B cell (primary cell): ENCODE results near the gene CALCOCO2. TPM values are rescaled to one million over a fixed set of nuclear protein-coding genes. Genes with fewer than 3 reads are reported as not detected.

Source experiments
- ATAC-seq: fragments of 200-7000 bp; cut with Tn5 transposase; one replicate; pipeline ENCODE4 v1.10.0; 2021; ENCODE audit warnings: low read depth, mild to moderate bottlenecking, moderate number of reproducible peaks, moderate library complexity
- CTCF ChIA-PET: fragments of 350-600 bp; sonication (Branson Sonifier 250); formaldehyde crosslinking; loops from one replicate; lab custom pipeline; 2021; ENCODE audit warnings: antibody characterized with exemption, inconsistent platforms; lab: Charles Lee
- POLR2A ChIA-PET: fragments of 350-600 bp; sonication (Branson Sonifier 250); formaldehyde crosslinking; loops from one replicate; lab custom pipeline; 2021; ENCODE audit warnings: antibody characterized with exemption; lab: Charles Lee
- DNase-seq: peaks from one replicate; pipeline ENCODE4 v3.0.0; 2013
- H2AFZ ChIP-seq: 2 replicates; pipeline ENCODE4 v1.6.1; 2012; ENCODE audit warnings: mild to moderate bottlenecking, low read depth, low read length; ENCODE audit not compliant: insufficient read depth, poor library complexity, severe bottlenecking
- H3K27ac ChIP-seq, 2 donors: 1 replicate in 1 of 2; 2 replicates in 1 of 2; pipeline ENCODE4 v1.5.1; 2012 to 2013; ENCODE audit warnings: low read length in 2 of 2, mild to moderate bottlenecking in 2 of 2, moderate library complexity in 1 of 2
- H3K27me3 ChIP-seq, 4 experiments: fragments of 200-600 bp in 1 of 4; sonication (generic) in 1 of 4; replicated peaks in 1 of 4; 1 replicate in 2 of 4; 2 replicates in 2 of 4; pipeline versions ENCODE4 v1.6.1 to v1.7.0; 2013 to 2016; ENCODE audit warnings: low read length in 3 of 4, mild to moderate bottlenecking in 2 of 4, mixed read lengths in 1 of 4, moderate library complexity in 1 of 4; ENCODE audit not compliant: insufficient read depth in 4 of 4, control insufficient read depth in 3 of 4; ENCODE audit errors: control extremely low read depth in 1 of 4
- H3K36me3 ChIP-seq, 2 experiments: replicated peaks in 1 of 2; 1 replicate in 1 of 2; 2 replicates in 1 of 2; pipeline versions ENCODE4 v1.6.1 to v1.7.1; 2013; ENCODE audit warnings: low read length in 1 of 2; ENCODE audit not compliant: insufficient read depth in 2 of 2, control insufficient read depth in 1 of 2; ENCODE audit errors: control extremely low read depth in 1 of 2, extremely low read depth in 1 of 2
- H3K4me1 ChIP-seq, 2 donors: fragments of 200-600 bp in 1 of 2; sonication (generic) in 1 of 2; 1 replicate in 1 of 2; 2 replicates in 1 of 2; pipeline versions ENCODE4 v1.5.1 to v1.6.1; 2013 to 2017; ENCODE audit warnings: low read length in 2 of 2; ENCODE audit not compliant: control insufficient read depth in 2 of 2, insufficient read depth in 2 of 2
- H3K4me2 ChIP-seq: replicated peaks from 2 replicates; pipeline ENCODE3; 2012; ENCODE audit warnings: mild to moderate bottlenecking, low read depth, low read length; ENCODE audit not compliant: poor library complexity, severe bottlenecking
- H3K4me3 ChIP-seq, 5 experiments: fragments of 200-600 bp in 1 of 5; sonication (generic) in 1 of 5; 1 replicate in 3 of 5; 2 replicates in 2 of 5; pipeline versions ENCODE4 v1.5.1 to v1.7.0; 2011 to 2016; ENCODE audit warnings: low read length in 4 of 5, mild to moderate bottlenecking in 4 of 5, low read depth in 2 of 5, control low read depth in 1 of 5, moderate library complexity in 1 of 5; ENCODE audit not compliant: insufficient read depth in 1 of 5; ENCODE audit errors: control extremely low read depth in 1 of 5, extremely low read depth in 1 of 5
- H3K79me2 ChIP-seq: fragments of 200-600 bp; sonication (generic); one replicate; pipeline ENCODE4 v1.6.0; 2016; ENCODE audit warnings: low read length; ENCODE audit not compliant: control insufficient read depth, insufficient read depth
- H3K9ac ChIP-seq: fragments of 200-600 bp; sonication (generic); 2 replicates; pipeline ENCODE4 v1.6.1; 2017; ENCODE audit warnings: mild to moderate bottlenecking, low read length, moderate library complexity
- H3K9me3 ChIP-seq, 3 donors: one replicate each; pipeline versions ENCODE4 v1.6.1 to v1.7.1; 2013; ENCODE audit warnings: low read length in 2 of 3; ENCODE audit not compliant: control insufficient read depth in 2 of 3, insufficient read depth in 1 of 3; ENCODE audit errors: control extremely low read depth in 1 of 3
- H4K20me1 ChIP-seq: 2 replicates; pipeline ENCODE4 v1.6.0; 2012; ENCODE audit warnings: mild to moderate bottlenecking, low read length; ENCODE audit not compliant: insufficient read depth, control insufficient read depth, poor library complexity, severe bottlenecking
- H3K27ac Mint-ChIP-seq: one replicate; pipeline ENCODE4 v1.8.0; 2021; ENCODE audit warnings: mixed read lengths
- H3K27me3 Mint-ChIP-seq: one replicate; pipeline ENCODE4 v1.8.0; 2021; ENCODE audit warnings: mixed read lengths
- H3K4me1 Mint-ChIP-seq: one replicate; pipeline ENCODE4 v1.8.0; 2021; ENCODE audit warnings: mixed read lengths
- H3K4me3 Mint-ChIP-seq: one replicate; pipeline ENCODE4 v1.8.0; 2021; ENCODE audit warnings: mixed read lengths
- H3K9me3 Mint-ChIP-seq: one replicate; pipeline ENCODE4 v1.8.0; 2022; ENCODE audit warnings: mixed read lengths; ENCODE audit not compliant: insufficient read depth
- EZH2 ChIP-seq: IDR thresholded peaks from 2 replicates; pipeline ENCODE4 v1.6.1; 2012; ENCODE audit warnings: borderline replicate concordance, low read depth, mild to moderate bottlenecking, moderate library complexity, low read length; ENCODE audit not compliant: insufficient read depth, poor library complexity, severe bottlenecking
- WGBS: methylation state at CpG from one replicate; pipeline ENCODE4 v1.1.5; 2013; ENCODE audit warnings: missing lambda C conversion rate; ENCODE audit not compliant: insufficient coverage; 5-methylcytosine and 5-hydroxymethylcytosine counted together
- intact Hi-C: fragments of 100-400 bp; cut with micrococcal nuclease; formaldehyde crosslinking; loops from one replicate; pipeline ENCODE4 v1.10.0; 2022
- polyA plus RNA-seq: library from polyadenylated mRNA; depleted of rRNA; stranded (reverse); fragments of >200 nt; gene quantifications from 2 replicates; pipeline ENCODE4 v1.2.3, GENCODE V29; 2012
- total RNA-seq, 2 donors: library from RNA; stranded (reverse); fragments of 120-200 nt in 1 of 2; gene quantifications; 1 replicate in 1 of 2; 2 replicates in 1 of 2; pipeline versions ENCODE4 v1.2.3 to v1.2.4, GENCODE V29; 2013 to 2022
- TF ChIP-seq, protein P1 (sequence below): fragments of 200-600 bp; IDR thresholded peaks from one replicate; pipeline ENCODE4 v1.8.0; 2022; ENCODE audit warnings: antibody characterized with exemption, mild to moderate bottlenecking

Gene CALCOCO2
- total and polyA plus RNA-seq, 2 donors (not counting 1 experiment from before 2014, with no cell fraction given) = 49.6 to 148 TPM

DNA sequence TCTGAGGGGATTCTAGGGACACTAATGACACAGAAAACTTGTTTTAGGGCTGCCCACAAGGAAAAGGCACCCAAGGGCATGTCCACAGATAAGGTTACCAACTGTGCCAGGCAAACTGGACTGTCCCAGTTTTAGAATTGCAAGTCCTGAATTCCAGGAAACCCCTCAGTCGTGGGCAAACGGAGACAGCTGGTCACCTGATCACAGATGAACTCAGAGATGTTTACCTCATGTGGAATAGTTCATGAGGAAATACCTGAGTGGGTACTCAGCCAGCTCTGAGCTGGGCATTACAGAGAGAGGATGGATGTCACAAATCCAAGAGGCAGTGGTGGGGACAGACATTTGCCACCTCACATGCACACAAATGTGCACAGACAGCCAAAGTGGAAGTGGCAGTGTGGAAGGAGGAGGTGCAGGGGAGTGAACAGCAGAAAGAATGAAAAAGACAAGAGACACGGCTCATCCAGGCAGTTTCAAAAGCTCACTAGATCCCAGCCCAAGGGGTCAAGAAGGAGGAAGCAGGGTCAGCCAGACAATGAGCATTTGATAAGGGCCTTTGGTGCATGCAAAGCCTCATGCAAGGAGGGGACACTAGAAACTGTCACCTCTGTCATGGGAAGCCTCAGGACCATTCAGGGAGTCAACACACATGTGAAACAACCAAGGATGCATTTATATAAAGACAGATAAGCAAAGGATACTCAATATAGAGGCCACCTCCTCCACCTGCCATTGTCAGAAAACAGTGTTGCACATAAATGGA, 38.6 kb upstream of the CALCOCO2 start:
- Histone ChIP-seq H3K79me2 (no peaks in the 10 kb centered on the region), H3K27me3 (peaks cover 0 to 17% (median 1%) of the 10 kb centered on the region in 4 experiments), H3K27ac (no peak overlapping the region), H3K4me3 (no peak overlapping the region), H3K36me3 (no peaks in the 10 kb centered on the region), H3K4me2 (no peak overlapping the region), H3K9me3 (no peaks in the 10 kb centered on the region), H3K9ac (no peak overlapping the region), H3K4me1 (peaks cover 0 to 10% of the 10 kb centered on the region in 2 donors), H4K20me1 (no peaks in the 10 kb centered on the region), H2AFZ (no peak overlapping the region)
- no peak for TF ChIP-seq EZH2
- TF ChIP-seq, protein P1, sequence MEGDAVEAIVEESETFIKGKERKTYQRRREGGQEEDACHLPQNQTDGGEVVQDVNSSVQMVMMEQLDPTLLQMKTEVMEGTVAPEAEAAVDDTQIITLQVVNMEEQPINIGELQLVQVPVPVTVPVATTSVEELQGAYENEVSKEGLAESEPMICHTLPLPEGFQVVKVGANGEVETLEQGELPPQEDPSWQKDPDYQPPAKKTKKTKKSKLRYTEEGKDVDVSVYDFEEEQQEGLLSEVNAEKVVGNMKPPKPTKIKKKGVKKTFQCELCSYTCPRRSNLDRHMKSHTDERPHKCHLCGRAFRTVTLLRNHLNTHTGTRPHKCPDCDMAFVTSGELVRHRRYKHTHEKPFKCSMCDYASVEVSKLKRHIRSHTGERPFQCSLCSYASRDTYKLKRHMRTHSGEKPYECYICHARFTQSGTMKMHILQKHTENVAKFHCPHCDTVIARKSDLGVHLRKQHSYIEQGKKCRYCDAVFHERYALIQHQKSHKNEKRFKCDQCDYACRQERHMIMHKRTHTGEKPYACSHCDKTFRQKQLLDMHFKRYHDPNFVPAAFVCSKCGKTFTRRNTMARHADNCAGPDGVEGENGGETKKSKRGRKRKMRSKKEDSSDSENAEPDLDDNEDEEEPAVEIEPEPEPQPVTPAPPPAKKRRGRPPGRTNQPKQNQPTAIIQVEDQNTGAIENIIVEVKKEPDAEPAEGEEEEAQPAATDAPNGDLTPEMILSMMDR = no peak
- H3K9me3 Mint-ChIP-seq = no peaks in the 10 kb centered on the region
- no peak overlapping the region for H3K4me3 Mint-ChIP-seq
- ChIA-PET CTCF (interaction anchor here (0.6 to 1.6 kb wide), 4 partner anchors 11 to 117 kb away, joined by 3 read pairs; no protein-coding TSS in a partner anchor), POLR2A (no interaction called here)
- intact Hi-C loops = loop anchor here (5.0 kb wide), 1 partner anchor 120 kb away; no protein-coding TSS in a partner anchor
- ATAC-seq (no peak), DNase-seq (no peak)
- 56% methylated on average over 3 of the region's 3 CpGs for WGBS
- H3K27me3 Mint-ChIP-seq = peaks cover 47% of the 10 kb centered on the region
- peaks cover 3% of the 10 kb centered on the region for H3K4me1 Mint-ChIP-seq
- no peak overlapping the region for H3K27ac Mint-ChIP-seq
